Fibroblast of mammary gland (primary cell): ENCODE data around the gene PPP1R2.

Experiments used
- DNase-seq: peaks from one replicate; pipeline ENCODE4 v3.0.0-alpha.2; 2010; ENCODE audit warnings: low read depth
- H3K4me3 ChIP-seq: 2 replicates; pipeline ENCODE4 v1.5.1; 2011; ENCODE audit warnings: low read depth, mild to moderate bottlenecking, low read length, moderate library complexity; ENCODE audit not compliant: control insufficient read depth
- TF ChIP-seq, protein P1 (sequence below): conservative IDR thresholded peaks from 2 replicates; pipeline ENCODE4 v1.5.1; 2011; ENCODE audit warnings: low read depth, low read length, inconsistent platforms; ENCODE audit not compliant: control insufficient read depth, insufficient read depth

The PPP1R2 gene

GRCh38 chr3:195556390-195556789 is 13.3 kb upstream of the PPP1R2 start:
- TF ChIP-seq, protein P1, sequence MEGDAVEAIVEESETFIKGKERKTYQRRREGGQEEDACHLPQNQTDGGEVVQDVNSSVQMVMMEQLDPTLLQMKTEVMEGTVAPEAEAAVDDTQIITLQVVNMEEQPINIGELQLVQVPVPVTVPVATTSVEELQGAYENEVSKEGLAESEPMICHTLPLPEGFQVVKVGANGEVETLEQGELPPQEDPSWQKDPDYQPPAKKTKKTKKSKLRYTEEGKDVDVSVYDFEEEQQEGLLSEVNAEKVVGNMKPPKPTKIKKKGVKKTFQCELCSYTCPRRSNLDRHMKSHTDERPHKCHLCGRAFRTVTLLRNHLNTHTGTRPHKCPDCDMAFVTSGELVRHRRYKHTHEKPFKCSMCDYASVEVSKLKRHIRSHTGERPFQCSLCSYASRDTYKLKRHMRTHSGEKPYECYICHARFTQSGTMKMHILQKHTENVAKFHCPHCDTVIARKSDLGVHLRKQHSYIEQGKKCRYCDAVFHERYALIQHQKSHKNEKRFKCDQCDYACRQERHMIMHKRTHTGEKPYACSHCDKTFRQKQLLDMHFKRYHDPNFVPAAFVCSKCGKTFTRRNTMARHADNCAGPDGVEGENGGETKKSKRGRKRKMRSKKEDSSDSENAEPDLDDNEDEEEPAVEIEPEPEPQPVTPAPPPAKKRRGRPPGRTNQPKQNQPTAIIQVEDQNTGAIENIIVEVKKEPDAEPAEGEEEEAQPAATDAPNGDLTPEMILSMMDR, result peak; percentile 42
- H3K4me3 ChIP-seq, result no peak overlapping the region
- DNase-seq, result peak; percentile 28

DNA sequence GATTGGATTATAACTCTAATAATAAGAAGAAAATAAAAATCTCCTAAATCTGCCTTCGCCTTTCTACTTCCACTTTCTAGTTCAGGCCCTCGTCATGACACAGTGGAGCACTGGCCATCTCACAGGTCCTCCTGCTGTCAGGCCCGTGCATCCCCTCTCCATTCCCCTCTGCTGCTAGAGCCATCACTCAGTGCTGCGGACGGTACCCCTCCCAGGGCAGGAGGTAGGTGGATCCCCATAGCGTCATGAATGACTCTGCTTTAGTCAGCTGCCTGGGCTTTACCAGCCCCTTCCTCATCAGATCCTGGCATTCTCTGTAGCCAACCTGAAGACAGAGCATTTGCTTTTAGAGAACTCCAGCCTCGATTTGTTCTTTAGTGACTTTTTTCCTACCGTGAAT is 12.0 kb upstream of the PPP1R2 start:
- TF ChIP-seq, protein P1, result no peak
- H3K4me3 ChIP-seq, result no peak overlapping the region
- no peak for DNase-seq

DNA sequence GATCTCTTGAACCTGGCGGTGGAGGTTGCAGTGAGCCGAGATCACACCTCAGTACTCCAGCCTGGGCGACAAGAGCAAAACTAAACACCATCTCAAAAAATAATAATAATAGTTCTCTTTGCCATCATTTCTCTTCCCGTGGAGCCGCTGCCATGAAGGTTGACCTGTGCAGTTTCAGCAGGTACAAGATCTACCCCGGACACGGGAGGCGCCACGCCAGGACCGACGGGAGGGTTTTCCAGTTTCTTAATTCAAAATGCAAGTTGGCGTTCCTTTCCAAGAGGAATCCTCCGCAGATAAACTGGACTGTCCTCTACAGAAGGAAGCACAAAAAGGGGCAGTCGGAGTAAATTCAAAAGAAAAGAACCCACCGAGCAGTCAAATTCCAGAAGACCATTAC is 11.3 kb upstream of the PPP1R2 start:
- H3K4me3 ChIP-seq, result no peak overlapping the region
- TF ChIP-seq, protein P1, result no peak
- no peak for DNase-seq

GRCh38 chr3:195553268-195553667 is 10.1 kb upstream of the PPP1R2 start:
- TF ChIP-seq, protein P1, result no peak
- H3K4me3 ChIP-seq, result no peak overlapping the region
- no peak for DNase-seq

DNA sequence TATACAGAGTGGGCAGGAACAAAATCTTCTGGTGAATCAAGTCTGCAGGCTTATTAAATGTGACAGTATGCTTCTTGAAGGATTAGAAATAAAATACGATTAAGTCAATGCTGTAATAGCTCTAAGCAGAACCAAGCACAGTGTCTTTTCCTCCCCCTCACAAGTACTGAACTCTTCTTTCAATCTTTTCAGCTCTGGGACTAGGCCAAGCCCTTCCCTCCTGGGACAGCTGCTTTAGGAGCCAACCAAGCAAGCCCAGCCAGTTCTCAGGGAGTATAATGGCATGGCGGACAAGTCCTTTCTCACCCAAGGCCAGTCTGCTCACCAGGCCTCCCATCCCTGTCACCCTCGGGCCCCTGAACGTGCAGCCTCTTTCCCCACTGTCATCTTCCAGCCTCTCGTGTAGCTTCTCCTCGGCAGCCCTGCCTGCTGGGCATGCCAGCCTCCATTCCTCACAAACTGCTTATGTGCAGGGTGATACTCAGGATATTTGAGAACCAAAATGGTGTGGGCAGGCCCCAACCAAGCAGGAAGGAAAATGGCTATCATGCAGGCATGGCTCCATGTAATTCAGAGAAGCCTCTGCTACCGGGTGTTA is 8.4 kb upstream of the PPP1R2 start:
- TF ChIP-seq, protein P1, result no peak
- DNase-seq, result peak; percentile 41
- H3K4me3 ChIP-seq, result no peak overlapping the region

GRCh38 chr3:195550723-195551122 is 7.6 kb upstream of the PPP1R2 start:
- no peak for DNase-seq
- H3K4me3 ChIP-seq, result no peak overlapping the region
- TF ChIP-seq, protein P1, result no peak
